Mesendoderm (in vitro differentiated cells): ENCODE results near the gene ZSCAN21.

Source experiments
- DNase-seq: peaks from one replicate; pipeline ENCODE4 v3.0.0; 2013
- H2AK5ac ChIP-seq: 2 replicates; pipeline ENCODE4 v1.6.1; 2013; ENCODE audit warnings: low read length, inconsistent platforms
- H2BK120ac ChIP-seq: 2 replicates; pipeline ENCODE4 v1.6.1; 2013; ENCODE audit warnings: low read depth, mild to moderate bottlenecking, low read length, moderate library complexity, mixed read lengths
- H2BK15ac ChIP-seq: replicated peaks from 2 replicates; pipeline ENCODE4 v1.6.1; 2013; ENCODE audit warnings: low read depth, mild to moderate bottlenecking, moderate library complexity
- H2BK5ac ChIP-seq: 2 replicates; pipeline ENCODE4 v1.6.1; 2013; ENCODE audit warnings: low read length, inconsistent platforms
- H3K18ac ChIP-seq: 2 replicates; pipeline ENCODE4 v1.6.1; 2013; ENCODE audit warnings: mild to moderate bottlenecking, low read length, mixed read lengths
- H3K23ac ChIP-seq: one replicate; pipeline ENCODE4 v1.6.1; 2013; ENCODE audit warnings: low read length
- H3K27ac ChIP-seq: 2 replicates; pipeline ENCODE4 v1.5.1; 2013; ENCODE audit warnings: low read depth, mild to moderate bottlenecking, inconsistent platforms, low read length, moderate library complexity
- H3K27me3 ChIP-seq: 2 replicates; pipeline ENCODE4 v1.6.1; 2013; ENCODE audit warnings: low read length, control low read depth, mild to moderate bottlenecking, inconsistent platforms; ENCODE audit not compliant: insufficient read depth, poor library complexity
- H3K36me3 ChIP-seq: 2 replicates; pipeline ENCODE4 v1.6.1; 2013; ENCODE audit warnings: low read length, inconsistent platforms; ENCODE audit not compliant: control insufficient read depth, insufficient read depth
- H3K4ac ChIP-seq: one replicate; pipeline ENCODE4 v1.6.1; 2013; ENCODE audit warnings: low read depth, mild to moderate bottlenecking, low read length, moderate library complexity
- H3K4me1 ChIP-seq: 2 replicates; pipeline ENCODE4 v1.6.1; 2013; ENCODE audit warnings: low read depth, low read length, inconsistent platforms; ENCODE audit not compliant: control insufficient read depth
- H3K4me2 ChIP-seq: 2 replicates; pipeline ENCODE4 v1.6.1; 2013; ENCODE audit warnings: low read length
- H3K4me3 ChIP-seq: 2 replicates; pipeline ENCODE4 v1.5.1; 2013; ENCODE audit warnings: mild to moderate bottlenecking, low read length
- H3K56ac ChIP-seq: one replicate; pipeline ENCODE4 v1.6.1; 2013; ENCODE audit warnings: low read length
- H3K79me1 ChIP-seq: 2 replicates; pipeline ENCODE4 v1.6.1; 2013; ENCODE audit warnings: low read length, inconsistent platforms
- H3K79me2 ChIP-seq: 2 replicates; pipeline ENCODE4 v1.6.1; 2013; ENCODE audit warnings: mild to moderate bottlenecking, low read length; ENCODE audit not compliant: control insufficient read depth, insufficient read depth
- H3K9ac ChIP-seq: 2 replicates; pipeline ENCODE4 v1.6.1; 2013; ENCODE audit warnings: low read length, inconsistent platforms
- H4K5ac ChIP-seq: one replicate; pipeline ENCODE4 v1.6.1; 2013; ENCODE audit warnings: low read length
- H4K8ac ChIP-seq: one replicate; pipeline ENCODE4 v1.6.1; 2013; ENCODE audit warnings: low read depth, mild to moderate bottlenecking, control low read depth, low read length, moderate library complexity
- WGBS: extraction: QIAGEN DNeasy Blood & Tissue Kit; methylation state at CpG from one replicate; pipeline ENCODE4 v1.1.7; 2013; ENCODE audit warnings: low lambda C conversion rate, missing lambda C conversion rate; ENCODE audit not compliant: insufficient coverage; ENCODE audit errors: extremely low coverage; 5-methylcytosine and 5-hydroxymethylcytosine counted together

The ZSCAN21 gene

GRCh38 chr7:100099452-100099851 lies 49.9 kb downstream of the ZSCAN21 start:
- no peak overlapping the region for H4K8ac ChIP-seq
- no peak overlapping the region for H3K27ac ChIP-seq
- no peak overlapping the region for H2BK15ac ChIP-seq
- no CpG with 5 or more reads among the region's 12 CpGs for WGBS
- no peak for DNase-seq
- no peaks in the 10 kb centered on the region for H3K27me3 ChIP-seq
- no peak overlapping the region for H4K5ac ChIP-seq
- peak overlapping the region; percentile 84 for H3K9ac ChIP-seq
- no peak overlapping the region for H3K4ac ChIP-seq
- peaks cover 27% of the 10 kb centered on the region for H3K79me1 ChIP-seq
- peak overlapping the region; percentile 83 for H3K56ac ChIP-seq
- H2BK120ac ChIP-seq: no peak overlapping the region
- no peak overlapping the region for H2AK5ac ChIP-seq
- peak overlapping the region; percentile 78 for H3K4me3 ChIP-seq
- peak overlapping the region; percentile 74 for H3K4me2 ChIP-seq
- no peak overlapping the region for H3K23ac ChIP-seq
- no peak overlapping the region for H2BK5ac ChIP-seq
- peaks cover 5% of the 10 kb centered on the region for H3K4me1 ChIP-seq
- peaks cover 37% of the 10 kb centered on the region for H3K36me3 ChIP-seq
- no peak overlapping the region for H3K18ac ChIP-seq
- peaks cover 43% of the 10 kb centered on the region for H3K79me2 ChIP-seq

DNA sequence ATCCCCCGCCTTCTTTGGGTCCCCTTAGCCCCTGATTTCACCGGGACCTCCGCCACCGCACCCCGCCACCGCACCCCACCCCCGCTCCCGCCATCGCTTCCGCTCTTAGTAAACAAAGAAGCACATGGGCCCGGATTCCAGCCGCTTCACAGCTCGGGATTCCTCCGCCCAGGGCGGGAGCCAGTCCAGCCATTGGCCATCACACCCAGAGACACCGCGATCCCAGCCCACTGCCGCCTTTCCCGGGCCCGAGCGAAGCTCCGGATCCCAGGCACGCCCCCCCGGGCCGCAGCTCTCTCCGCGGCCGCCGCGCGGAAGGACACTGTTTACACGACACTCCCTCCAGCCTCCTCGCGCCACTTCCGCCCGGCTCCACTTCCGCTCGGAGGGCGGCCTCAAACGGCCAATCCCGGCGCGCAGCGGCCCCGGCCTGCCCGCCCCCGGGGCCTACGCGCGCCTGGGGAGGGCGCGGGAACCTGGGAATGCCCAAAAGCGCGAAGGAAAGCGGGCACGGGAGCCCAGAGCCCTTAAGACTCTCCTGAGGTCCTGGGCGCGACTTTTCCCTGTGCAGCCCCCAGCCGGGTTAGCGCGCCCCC lies 50.9 kb downstream of the ZSCAN21 start:
- H2BK120ac ChIP-seq: no peak overlapping the region
- H3K79me2 ChIP-seq: peaks cover 43% of the 10 kb centered on the region
- peaks cover 27% of the 10 kb centered on the region for H3K79me1 ChIP-seq
- H3K23ac ChIP-seq: peak overlapping the region; percentile 97
- H3K18ac ChIP-seq: peak overlapping the region; percentile 86
- H3K4ac ChIP-seq: peak overlapping the region; percentile 76
- peak overlapping the region; percentile 100 for H3K9ac ChIP-seq
- H3K4me1 ChIP-seq: peaks cover 5% of the 10 kb centered on the region
- no peak overlapping the region for H4K5ac ChIP-seq
- H3K27me3 ChIP-seq: no peaks in the 10 kb centered on the region
- H3K36me3 ChIP-seq: peaks cover 33% of the 10 kb centered on the region
- peak overlapping the region; percentile 93 for H2BK5ac ChIP-seq
- H4K8ac ChIP-seq: peak overlapping the region; percentile 82
- H2BK15ac ChIP-seq: no peak overlapping the region
- H2AK5ac ChIP-seq: no peak overlapping the region
- H3K27ac ChIP-seq: peak overlapping the region; percentile 91
- H3K56ac ChIP-seq: peak overlapping the region; percentile 95
- peak overlapping the region; percentile 74 for H3K4me2 ChIP-seq
- H3K4me3 ChIP-seq: peak overlapping the region; percentile 78
- DNase-seq: peak; percentile 98
- WGBS: no CpG with 5 or more reads among the region's 61 CpGs

DNA sequence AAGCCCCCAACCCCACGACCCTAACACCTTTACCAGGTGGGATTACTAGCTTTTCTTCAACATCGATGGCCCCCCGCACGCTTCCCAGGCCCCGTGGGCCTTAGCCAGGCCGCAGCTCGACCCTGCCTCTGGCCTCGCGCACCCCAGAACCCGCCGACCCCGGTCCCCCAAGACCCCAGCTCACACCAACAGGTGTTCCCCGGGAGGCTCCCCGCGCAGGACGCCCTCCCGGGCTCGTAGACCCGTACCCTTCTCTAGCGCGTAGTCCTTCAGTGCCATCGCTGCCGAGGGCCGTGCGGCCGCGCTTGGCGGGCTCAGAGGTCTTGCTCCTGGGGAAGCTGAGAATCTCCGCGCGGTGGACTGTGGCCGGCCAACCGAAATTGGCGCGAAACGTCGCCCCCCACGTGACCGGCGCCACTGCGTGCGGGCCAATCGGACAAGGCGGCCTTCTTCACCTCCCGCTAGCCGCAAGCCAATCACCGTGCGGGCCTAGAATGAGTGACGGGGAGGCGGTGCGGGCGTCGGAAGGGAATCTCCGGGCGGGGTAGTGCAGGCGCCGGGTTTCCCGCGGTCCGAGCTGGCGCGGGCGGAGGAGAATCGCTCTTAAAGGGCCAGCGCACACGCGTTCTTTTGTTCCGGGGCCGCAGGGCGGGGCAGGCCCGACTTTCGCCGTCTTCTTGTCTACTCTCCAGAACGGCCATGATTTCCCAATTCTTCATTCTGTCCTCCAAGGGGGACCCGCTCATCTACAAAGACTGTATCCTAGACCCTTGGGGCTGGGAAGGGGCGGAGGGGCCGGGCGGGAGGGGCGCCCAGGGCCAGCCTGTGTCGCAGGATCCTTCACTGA lies 51.7 kb downstream of the ZSCAN21 start, which contains the start of the genes AP4M1 and MCM7:
Gene AP4M1 (plus strand): TSS at position 628 of the 847 bp plus-strand sequence. CDS start 72 bp downstream, at position 700.
Gene MCM7 (minus strand): TSS at position 382 of the 847 bp plus-strand sequence. CDS start 103 bp downstream, at position 279.
- peak within 1 kb of the TSS; percentile 78 for H3K4me3 ChIP-seq
- H3K9ac ChIP-seq: peak within 1 kb of the TSS; percentile 100
- H4K5ac ChIP-seq: no peak within 1 kb of the TSS
- H3K23ac ChIP-seq: peak within 1 kb of the TSS; percentile 97
- H4K8ac ChIP-seq: peak within 1 kb of the TSS; percentile 82
- peaks cover 5% of the 10 kb centered on the region for H3K4me1 ChIP-seq
- peak within 1 kb of the TSS; percentile 93 for H2BK5ac ChIP-seq
- H3K18ac ChIP-seq: peak within 1 kb of the TSS; percentile 86
- WGBS: no CpG with 5 or more reads among the region's 80 CpGs
- H3K79me1 ChIP-seq: peaks cover 27% of the 10 kb centered on the region
- no peaks in the 10 kb centered on the region for H3K27me3 ChIP-seq
- peaks cover 27% of the 10 kb centered on the region for H3K36me3 ChIP-seq
- H3K4ac ChIP-seq: peak within 1 kb of the TSS; percentile 93
- peak within 1 kb of the TSS; percentile 66 for H2BK120ac ChIP-seq
- H2BK15ac ChIP-seq: no peak within 1 kb of the TSS
- H3K27ac ChIP-seq: peak within 1 kb of the TSS; percentile 93
- peaks cover 41% of the 10 kb centered on the region for H3K79me2 ChIP-seq
- peak; percentile 100 for DNase-seq
- no peak within 1 kb of the TSS for H2AK5ac ChIP-seq
- H3K4me2 ChIP-seq: peak within 1 kb of the TSS; percentile 74
- peak within 1 kb of the TSS; percentile 95 for H3K56ac ChIP-seq

- no peak for DNase-seq
- Histone ChIP-seq H3K4me1 (peaks cover 5% of the 10 kb centered on the region), H4K8ac (no peak overlapping the region), H3K18ac (no peak overlapping the region), H3K56ac (peak overlapping the region; percentile 88), H3K27ac (no peak overlapping the region), H3K4me2 (no peak overlapping the region), H3K79me2 (peaks cover 29% of the 10 kb centered on the region), H3K27me3 (no peaks in the 10 kb centered on the region), H3K9ac (peak overlapping the region; percentile 89), H3K23ac (no peak overlapping the region), H2BK5ac (no peak overlapping the region), H3K36me3 (peaks cover 17% of the 10 kb centered on the region), H3K79me1 (peaks cover 18% of the 10 kb centered on the region), H3K4me3 (no peak overlapping the region), H4K5ac (no peak overlapping the region), H2BK120ac (no peak overlapping the region), H3K4ac (peak overlapping the region; percentile 8), H2AK5ac (no peak overlapping the region), H2BK15ac (no peak overlapping the region)
- no CpG with 5 or more reads among the region's 17 CpGs for WGBS
Observed at GRCh38 chr7:100102950-100103840, 53.6 kb downstream of the ZSCAN21 start.

DNA sequence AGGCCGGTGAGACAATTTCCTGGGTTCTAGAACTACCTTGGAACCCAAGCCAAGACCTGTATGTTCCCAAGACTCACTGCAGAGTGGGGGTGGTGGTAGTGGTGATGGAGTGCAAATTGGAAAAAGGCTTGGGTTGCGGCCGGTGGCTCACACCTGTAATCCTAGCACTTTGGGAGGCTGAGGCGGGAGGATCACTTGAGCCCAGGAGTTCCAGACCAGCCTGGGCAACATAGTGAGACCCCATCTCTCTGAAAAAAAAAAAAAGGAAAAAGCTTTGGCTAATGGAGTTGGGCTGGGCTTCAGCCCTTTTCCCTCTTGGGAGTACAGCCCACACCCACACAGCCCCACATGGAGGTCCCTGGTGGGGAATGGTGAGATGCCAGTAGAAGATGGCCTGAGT lies 56.0 kb downstream of the ZSCAN21 start:
- Histone ChIP-seq H3K56ac (no peak overlapping the region), H3K27me3 (no peaks in the 10 kb centered on the region), H4K5ac (no peak overlapping the region), H2BK5ac (no peak overlapping the region), H3K4me1 (no peaks in the 10 kb centered on the region), H3K4me2 (no peak overlapping the region), H4K8ac (no peak overlapping the region), H2BK120ac (no peak overlapping the region), H3K4ac (no peak overlapping the region), H3K79me2 (peaks cover 6% of the 10 kb centered on the region), H2AK5ac (no peak overlapping the region), H3K36me3 (peaks cover 3% of the 10 kb centered on the region), H3K27ac (no peak overlapping the region), H3K79me1 (peaks cover 4% of the 10 kb centered on the region), H3K18ac (no peak overlapping the region), H3K9ac (no peak overlapping the region), H2BK15ac (no peak overlapping the region), H3K23ac (no peak overlapping the region), H3K4me3 (no peak overlapping the region)
- no CpG with 5 or more reads among the region's 4 CpGs for WGBS
- DNase-seq: no peak
